HG02763 (cell line): Measurements from ENCODE around the gene SKAP1.
"Not testable (repeated sequence)": the region's sequence is repeated elsewhere in the genome, so short reads cannot be mapped to it uniquely, and the experiment has no call there.

Experiments used
- ATAC-seq: cut with Tn5 transposase; IDR thresholded peaks from one replicate; pipeline ENCODE4 v1.9.1; 2021; ENCODE audit warnings: mild to moderate bottlenecking, moderate library complexity; ENCODE audit not compliant: unreplicated experiment

The SKAP1 gene

GRCh38 chr17:48293319-48294019, 136.5 kb downstream of the SKAP1 start:
- ATAC-seq = no peak

- ATAC-seq = no peak
Measured at GRCh38 chr17:48290378-48290777, 139.6 kb downstream of the SKAP1 start.

- ATAC-seq = not testable (repeated sequence)
Measured at GRCh38 chr17:48286917-48287316, 143.1 kb downstream of the SKAP1 start.

- no peak for ATAC-seq
Measured at GRCh38 chr17:48285614-48286013, 144.4 kb downstream of the SKAP1 start.

- no peak for ATAC-seq
Measured at GRCh38 chr17:48283907-48284306, 146.1 kb downstream of the SKAP1 start.

- ATAC-seq = no peak
Measured at GRCh38 chr17:48283411-48283810, 146.6 kb downstream of the SKAP1 start.

GRCh38 chr17:48282303-48282702, 147.7 kb downstream of the SKAP1 start:
- ATAC-seq = no peak

- ATAC-seq = no peak
Measured at GRCh38 chr17:48278760-48279491, 151.1 kb downstream of the SKAP1 start.

GRCh38 chr17:48276776-48277175, 153.2 kb downstream of the SKAP1 start:
- no peak for ATAC-seq

- no peak for ATAC-seq
Measured at GRCh38 chr17:48270899-48271298, 159.1 kb downstream of the SKAP1 start.

- ATAC-seq = no peak
Measured at GRCh38 chr17:48269209-48269608, 160.8 kb downstream of the SKAP1 start.

- no peak for ATAC-seq
Measured at GRCh38 chr17:48263731-48264035, 166.3 kb downstream of the SKAP1 start.

GRCh38 chr17:48262982-48263730, 166.9 kb downstream of the SKAP1 start:
- ATAC-seq = no peak

- no peak for ATAC-seq
Measured at GRCh38 chr17:48261297-48261880, 168.6 kb downstream of the SKAP1 start.

- no peak for ATAC-seq
Measured at GRCh38 chr17:48259694-48260291, 170.2 kb downstream of the SKAP1 start.

- no peak for ATAC-seq
Measured at GRCh38 chr17:48258331-48258730, 171.7 kb downstream of the SKAP1 start.

GRCh38 chr17:48255759-48256158, 174.3 kb downstream of the SKAP1 start:
- no peak for ATAC-seq

- no peak for ATAC-seq
Measured at GRCh38 chr17:48254896-48255295, 175.1 kb downstream of the SKAP1 start.

GRCh38 chr17:48253975-48254374, 176.0 kb downstream of the SKAP1 start:
- no peak for ATAC-seq

- no peak for ATAC-seq
Measured at GRCh38 chr17:48251950-48252349, 178.1 kb downstream of the SKAP1 start.

- no peak for ATAC-seq
Measured at GRCh38 chr17:48250949-48251348, 179.1 kb downstream of the SKAP1 start.
